PFSK-1 (cell line): ENCODE measurements around the gene CDA.

Experiments used
- FOXP2 ChIP-seq: optimal IDR thresholded peaks from 2 replicates; pipeline ENCODE3; 2011; ENCODE audit warnings: borderline replicate concordance, control low read depth, inconsistent platforms; ENCODE audit not compliant: insufficient read depth; ENCODE audit errors: extremely low read length, extremely low read depth
- POLR2AphosphoS5 ChIP-seq: IDR thresholded peaks from 2 replicates; pipeline ENCODE4 v1.6.1; 2012; ENCODE audit warnings: low read depth, mild to moderate bottlenecking, control low read depth, low read length, moderate library complexity
- SIN3A ChIP-seq: IDR thresholded peaks from 2 replicates; pipeline ENCODE4 v1.6.1; 2012; ENCODE audit warnings: mild to moderate bottlenecking, low read length, moderate library complexity, borderline replicate concordance; ENCODE audit not compliant: insufficient read depth
- TAF1 ChIP-seq: IDR thresholded peaks from 2 replicates; pipeline ENCODE4 v1.6.1; 2012; ENCODE audit warnings: low read length, control low read depth, borderline replicate concordance; ENCODE audit not compliant: insufficient read depth
- TF ChIP-seq, protein P1 (sequence below), 2 experiments: IDR thresholded peaks; 2 replicates each; pipeline versions ENCODE4 v1.6.1 to v1.8.0; 2011 to 2012; ENCODE audit warnings: low read depth in 2 of 2, low read length in 2 of 2, control low read depth in 1 of 2, inconsistent platforms in 1 of 2, mild to moderate bottlenecking in 1 of 2, moderate library complexity in 1 of 2; ENCODE audit not compliant: insufficient read depth in 1 of 2

DNA sequence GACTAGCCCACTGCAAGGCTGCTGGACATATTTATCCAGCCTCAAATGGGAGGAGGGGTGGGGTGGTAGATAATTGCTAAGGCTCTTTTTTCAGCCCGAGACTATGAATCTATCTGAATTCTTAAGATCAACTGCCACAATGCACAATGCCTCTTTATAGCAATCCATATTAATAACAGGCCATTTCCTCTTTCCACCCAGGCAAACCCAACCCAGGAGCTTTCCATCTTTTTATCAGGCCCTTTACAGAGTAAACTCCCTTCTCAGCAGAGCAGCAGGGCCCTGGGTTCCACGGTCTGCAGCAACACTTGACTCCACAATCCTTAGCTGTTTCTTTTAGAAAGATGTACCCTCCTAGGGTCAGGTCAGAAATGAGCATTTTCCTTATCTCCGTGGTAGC, 71.5 kb downstream of the CDA start:
- TF ChIP-seq, protein P1, sequence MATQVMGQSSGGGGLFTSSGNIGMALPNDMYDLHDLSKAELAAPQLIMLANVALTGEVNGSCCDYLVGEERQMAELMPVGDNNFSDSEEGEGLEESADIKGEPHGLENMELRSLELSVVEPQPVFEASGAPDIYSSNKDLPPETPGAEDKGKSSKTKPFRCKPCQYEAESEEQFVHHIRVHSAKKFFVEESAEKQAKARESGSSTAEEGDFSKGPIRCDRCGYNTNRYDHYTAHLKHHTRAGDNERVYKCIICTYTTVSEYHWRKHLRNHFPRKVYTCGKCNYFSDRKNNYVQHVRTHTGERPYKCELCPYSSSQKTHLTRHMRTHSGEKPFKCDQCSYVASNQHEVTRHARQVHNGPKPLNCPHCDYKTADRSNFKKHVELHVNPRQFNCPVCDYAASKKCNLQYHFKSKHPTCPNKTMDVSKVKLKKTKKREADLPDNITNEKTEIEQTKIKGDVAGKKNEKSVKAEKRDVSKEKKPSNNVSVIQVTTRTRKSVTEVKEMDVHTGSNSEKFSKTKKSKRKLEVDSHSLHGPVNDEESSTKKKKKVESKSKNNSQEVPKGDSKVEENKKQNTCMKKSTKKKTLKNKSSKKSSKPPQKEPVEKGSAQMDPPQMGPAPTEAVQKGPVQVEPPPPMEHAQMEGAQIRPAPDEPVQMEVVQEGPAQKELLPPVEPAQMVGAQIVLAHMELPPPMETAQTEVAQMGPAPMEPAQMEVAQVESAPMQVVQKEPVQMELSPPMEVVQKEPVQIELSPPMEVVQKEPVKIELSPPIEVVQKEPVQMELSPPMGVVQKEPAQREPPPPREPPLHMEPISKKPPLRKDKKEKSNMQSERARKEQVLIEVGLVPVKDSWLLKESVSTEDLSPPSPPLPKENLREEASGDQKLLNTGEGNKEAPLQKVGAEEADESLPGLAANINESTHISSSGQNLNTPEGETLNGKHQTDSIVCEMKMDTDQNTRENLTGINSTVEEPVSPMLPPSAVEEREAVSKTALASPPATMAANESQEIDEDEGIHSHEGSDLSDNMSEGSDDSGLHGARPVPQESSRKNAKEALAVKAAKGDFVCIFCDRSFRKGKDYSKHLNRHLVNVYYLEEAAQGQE (IDR thresholded peaks at IDR 0.05; ENCODE audit: insufficient read depth in 1 of 2, low read depth in 2 of 2, low read length in 2 of 2) = no peak
- TF ChIP-seq POLR2AphosphoS5 = no peak
- no peak for TF ChIP-seq TAF1
- no peak for TF ChIP-seq SIN3A
- TF ChIP-seq FOXP2 = no peak
